GM19438 (cell line): Measurements from ENCODE around the gene SPRR5.

Source experiments
- ATAC-seq: cut with Tn5 transposase; IDR thresholded peaks from one replicate; pipeline ENCODE4 v1.9.1; 2021; ENCODE audit warnings: low read depth; ENCODE audit not compliant: unreplicated experiment

SPRR5 gene

GRCh38 chr1:152946651-152947256 is at the start of gene SPRR5:
SPRR5 (plus strand) TSS chr1:152947206; CDS start chr1:152948555, 1,349 bp downstream.
- ATAC-seq = no peak

GRCh38 chr1:152899027-152899426 is 48.0 kb upstream of the SPRR5 start:
- no peak for ATAC-seq

- ATAC-seq = no peak
Measured at GRCh38 chr1:152899883-152900282, 47.1 kb upstream of the SPRR5 start.

- no peak for ATAC-seq
Measured at GRCh38 chr1:152901631-152902030, 45.4 kb upstream of the SPRR5 start.

- ATAC-seq = no peak
Measured at GRCh38 chr1:152902636-152903035, 44.4 kb upstream of the SPRR5 start.

GRCh38 chr1:152904688-152905440 is 42.1 kb upstream of the SPRR5 start:
- no peak for ATAC-seq

- ATAC-seq = no peak
Measured at GRCh38 chr1:152906023-152906565, 40.9 kb upstream of the SPRR5 start.

- no peak for ATAC-seq
Measured at GRCh38 chr1:152907686-152908601, 39.1 kb upstream of the SPRR5 start, which contains the start of gene IVL. IVL (plus strand) TSS chr1:152908546; CDS start chr1:152909798, 1,252 bp downstream.

- ATAC-seq = no peak
Measured at GRCh38 chr1:152909206-152909605, 37.8 kb upstream of the SPRR5 start.

GRCh38 chr1:152912471-152912870 is 34.5 kb upstream of the SPRR5 start:
- no peak for ATAC-seq

GRCh38 chr1:152912900-152913299 is 34.1 kb upstream of the SPRR5 start:
- ATAC-seq = no peak

- ATAC-seq = no peak
Measured at GRCh38 chr1:152917794-152918193, 29.2 kb upstream of the SPRR5 start.

- ATAC-seq = no peak
Measured at GRCh38 chr1:152919071-152919470, 27.9 kb upstream of the SPRR5 start.

GRCh38 chr1:152924191-152924590 is 22.8 kb upstream of the SPRR5 start:
- no peak for ATAC-seq

- no peak for ATAC-seq
Measured at GRCh38 chr1:152926091-152926490, 20.9 kb upstream of the SPRR5 start.

- ATAC-seq = no peak
Measured at GRCh38 chr1:152928671-152929070, 18.3 kb upstream of the SPRR5 start.

- no peak for ATAC-seq
Measured at GRCh38 chr1:152932170-152932811, 14.7 kb upstream of the SPRR5 start.

GRCh38 chr1:152933196-152933595 is 13.8 kb upstream of the SPRR5 start:
- ATAC-seq = no peak

- ATAC-seq = no peak
Measured at GRCh38 chr1:152940614-152941013, 6.4 kb upstream of the SPRR5 start.

GRCh38 chr1:152941037-152941711 is 5.8 kb upstream of the SPRR5 start:
- no peak for ATAC-seq
